Astrocyte (in vitro differentiated cells and primary cell): ENCODE data around the gene NEU1. TPM values are rescaled to one million over a fixed set of nuclear protein-coding genes. Genes with fewer than 3 reads are reported as not detected.

Experiments used
- DNase-seq: peaks from one replicate; pipeline ENCODE4 v3.0.0-alpha.2; 2010; ENCODE audit warnings: low read depth
- FAIRE-seq: peaks from 2 replicates; lab custom pipeline; 2011; peaks lifted over from hg19 to GRCh38; lab: Jason Lieb, UNC
- H2AFZ ChIP-seq: 2 replicates; pipeline ENCODE4 v1.6.0; 2012; ENCODE audit warnings: low read depth, low read length, inconsistent platforms
- H3K27ac ChIP-seq: 2 replicates; pipeline ENCODE4 v1.5.1; 2011; ENCODE audit warnings: low read depth, low read length, inconsistent platforms
- H3K27me3 ChIP-seq: 2 replicates; pipeline ENCODE4 v1.6.0; 2011; ENCODE audit warnings: low read length, inconsistent platforms; ENCODE audit not compliant: insufficient read depth
- H3K36me3 ChIP-seq: 2 replicates; pipeline ENCODE4 v1.5.1; 2011; ENCODE audit warnings: low read length, inconsistent platforms; ENCODE audit not compliant: insufficient read depth
- H3K4me1 ChIP-seq: 2 replicates; pipeline ENCODE4 v1.5.1; 2011; ENCODE audit warnings: low read length, inconsistent platforms; ENCODE audit not compliant: insufficient read depth
- H3K4me2 ChIP-seq: 2 replicates; pipeline ENCODE4 v1.6.0; 2012; ENCODE audit warnings: low read length, inconsistent platforms
- H3K4me3 ChIP-seq: 2 replicates; pipeline ENCODE4 v1.5.1; 2011; ENCODE audit warnings: low read depth, mild to moderate bottlenecking, low read length, inconsistent platforms; ENCODE audit not compliant: insufficient read depth
- H3K79me2 ChIP-seq: 2 replicates; pipeline ENCODE4 v1.6.0; 2012; ENCODE audit warnings: mild to moderate bottlenecking, low read length, inconsistent platforms; ENCODE audit not compliant: insufficient read depth
- H3K9ac ChIP-seq: 2 replicates; pipeline ENCODE4 v1.6.0; 2012; ENCODE audit warnings: mild to moderate bottlenecking, low read length, inconsistent platforms
- H3K9me3 ChIP-seq: 2 replicates; pipeline ENCODE4 v1.5.1; 2012; ENCODE audit warnings: low read depth, mild to moderate bottlenecking, low read length, inconsistent platforms; ENCODE audit not compliant: insufficient read depth
- H4K20me1 ChIP-seq: 2 replicates; pipeline ENCODE4 v1.6.0; 2012; ENCODE audit warnings: low read length, inconsistent platforms; ENCODE audit not compliant: insufficient read depth
- H3K27ac Mint-ChIP-seq: one replicate; pipeline ENCODE4 v1.8.0; 2021; ENCODE audit warnings: mild to moderate bottlenecking, mixed read lengths; ENCODE audit not compliant: unreplicated experiment
- H3K27me3 Mint-ChIP-seq: one replicate; pipeline ENCODE4 v1.8.0; 2021; ENCODE audit warnings: low read depth, mixed read lengths; ENCODE audit not compliant: unreplicated experiment
- H3K36me3 Mint-ChIP-seq: one replicate; pipeline ENCODE4 v1.8.0; 2021; ENCODE audit warnings: low read depth, mixed read lengths; ENCODE audit not compliant: unreplicated experiment
- H3K4me1 Mint-ChIP-seq: one replicate; pipeline ENCODE4 v1.8.0; 2021; ENCODE audit warnings: low read depth, mixed read lengths; ENCODE audit not compliant: unreplicated experiment
- H3K4me3 Mint-ChIP-seq: one replicate; pipeline ENCODE4 v1.8.0; 2021; ENCODE audit warnings: mild to moderate bottlenecking, moderate library complexity, mixed read lengths; ENCODE audit not compliant: unreplicated experiment
- H3K9me3 Mint-ChIP-seq: one replicate; pipeline ENCODE4 v1.8.0; 2021; ENCODE audit warnings: mild to moderate bottlenecking, mixed read lengths; ENCODE audit not compliant: unreplicated experiment
- EZH2 ChIP-seq: IDR thresholded peaks from 2 replicates; pipeline ENCODE4 v1.6.1; 2012; ENCODE audit warnings: mild to moderate bottlenecking, low read length, inconsistent platforms; ENCODE audit not compliant: insufficient read depth
- total RNA-seq: library from RNA; stranded (reverse); gene quantifications from 2 replicates; pipeline ENCODE4 v1.2.1, GENCODE V29; 2021
- TF ChIP-seq, protein P1 (sequence below): IDR thresholded peaks from 2 replicates; pipeline ENCODE4 v1.5.1; 2011; ENCODE audit warnings: low read depth, mild to moderate bottlenecking, inconsistent platforms, low read length, moderate library complexity; ENCODE audit not compliant: insufficient read depth

NEU1 gene
- total RNA-seq, 1 donor from 2014 or later = 47.3 TPM

DNA sequence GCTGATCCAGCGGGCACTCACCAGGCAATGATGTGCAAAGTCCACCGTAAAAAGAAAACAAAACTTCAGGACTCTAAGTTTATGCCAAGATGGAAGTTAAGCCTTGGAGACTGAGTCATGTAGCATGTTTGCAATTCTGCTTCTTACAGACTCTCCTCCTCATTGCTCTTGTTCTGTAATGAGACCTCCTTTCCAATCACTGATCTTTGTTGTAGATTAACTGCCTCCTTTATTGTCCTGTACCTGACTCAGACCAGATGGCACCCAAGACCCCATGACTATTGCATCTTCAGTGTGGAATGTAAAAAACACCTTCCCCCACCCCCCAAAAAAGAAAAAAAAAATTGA is 11.2 kb downstream of the NEU1 start:
- Mint-ChIP-seq H3K27me3 (no peaks in the 10 kb centered on the region), H3K4me1 (peaks cover 5% of the 10 kb centered on the region), H3K36me3 (peaks cover 8% of the 10 kb centered on the region), H3K4me3 (no peak overlapping the region), H3K27ac (no peak overlapping the region), H3K9me3 (no peaks in the 10 kb centered on the region)
- Histone ChIP-seq H2AFZ (no peak overlapping the region), H3K9me3 (no peaks in the 10 kb centered on the region), H3K36me3 (no peaks in the 10 kb centered on the region), H4K20me1 (no peaks in the 10 kb centered on the region), H3K4me1 (no peaks in the 10 kb centered on the region), H3K27me3 (no peaks in the 10 kb centered on the region), H3K79me2 (no peaks in the 10 kb centered on the region), H3K9ac (no peak overlapping the region), H3K4me3 (no peak overlapping the region), H3K27ac (no peak overlapping the region), H3K4me2 (no peak overlapping the region)
- DNase-seq (peak; percentile 43), FAIRE-seq (no peak)
- TF ChIP-seq, protein P1, sequence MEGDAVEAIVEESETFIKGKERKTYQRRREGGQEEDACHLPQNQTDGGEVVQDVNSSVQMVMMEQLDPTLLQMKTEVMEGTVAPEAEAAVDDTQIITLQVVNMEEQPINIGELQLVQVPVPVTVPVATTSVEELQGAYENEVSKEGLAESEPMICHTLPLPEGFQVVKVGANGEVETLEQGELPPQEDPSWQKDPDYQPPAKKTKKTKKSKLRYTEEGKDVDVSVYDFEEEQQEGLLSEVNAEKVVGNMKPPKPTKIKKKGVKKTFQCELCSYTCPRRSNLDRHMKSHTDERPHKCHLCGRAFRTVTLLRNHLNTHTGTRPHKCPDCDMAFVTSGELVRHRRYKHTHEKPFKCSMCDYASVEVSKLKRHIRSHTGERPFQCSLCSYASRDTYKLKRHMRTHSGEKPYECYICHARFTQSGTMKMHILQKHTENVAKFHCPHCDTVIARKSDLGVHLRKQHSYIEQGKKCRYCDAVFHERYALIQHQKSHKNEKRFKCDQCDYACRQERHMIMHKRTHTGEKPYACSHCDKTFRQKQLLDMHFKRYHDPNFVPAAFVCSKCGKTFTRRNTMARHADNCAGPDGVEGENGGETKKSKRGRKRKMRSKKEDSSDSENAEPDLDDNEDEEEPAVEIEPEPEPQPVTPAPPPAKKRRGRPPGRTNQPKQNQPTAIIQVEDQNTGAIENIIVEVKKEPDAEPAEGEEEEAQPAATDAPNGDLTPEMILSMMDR = no peak
- no peak for TF ChIP-seq EZH2

- TF ChIP-seq, protein P1 = no peak
- no peak for TF ChIP-seq EZH2
- no peak overlapping the region for H3K4me3 ChIP-seq
- H3K4me2 ChIP-seq = no peak overlapping the region
Observed at GRCh38 chr6:31850765-31851484, 11.7 kb downstream of the NEU1 start.

DNA sequence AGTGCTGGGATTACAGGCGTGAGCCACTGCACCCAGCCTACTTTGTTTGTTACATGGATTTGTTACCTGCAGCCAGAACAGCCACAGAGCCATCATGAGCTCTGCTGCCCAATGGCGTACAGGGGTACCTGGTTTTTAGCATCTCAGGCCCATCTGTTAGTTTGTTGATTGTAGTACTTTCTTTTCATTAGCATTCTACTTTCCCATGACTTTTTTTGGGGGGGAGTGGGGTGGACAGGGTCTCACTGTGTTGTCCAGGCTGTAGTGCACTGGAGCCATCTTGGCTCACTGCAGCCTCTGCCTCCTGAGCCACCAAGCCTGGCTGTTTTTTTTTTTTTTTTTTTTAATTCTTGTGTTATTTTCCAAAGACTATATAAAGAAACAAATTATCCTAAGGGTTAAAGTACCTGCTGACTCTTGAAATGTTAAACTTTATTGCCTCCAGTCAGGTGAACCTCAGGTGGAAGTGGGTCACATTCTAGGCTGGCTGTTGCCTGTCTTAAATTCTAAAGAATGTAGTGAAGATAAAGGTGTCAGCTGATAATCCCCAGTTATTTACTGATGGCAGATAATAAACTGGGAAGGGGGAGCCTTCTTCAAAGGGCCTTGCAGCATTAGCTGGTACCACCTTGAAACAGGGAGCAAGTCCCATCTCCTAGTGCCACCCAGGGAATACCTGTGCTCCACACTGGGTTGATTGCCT is 15.2 kb downstream of the NEU1 start:
- Histone ChIP-seq H3K27me3 (no peaks in the 10 kb centered on the region), H3K9ac (no peak overlapping the region), H3K4me1 (no peaks in the 10 kb centered on the region), H3K4me3 (no peak overlapping the region), H3K9me3 (no peaks in the 10 kb centered on the region), H3K4me2 (no peak overlapping the region), H3K79me2 (no peaks in the 10 kb centered on the region), H3K36me3 (no peaks in the 10 kb centered on the region), H3K27ac (no peak overlapping the region), H4K20me1 (no peaks in the 10 kb centered on the region), H2AFZ (no peak overlapping the region)
- Mint-ChIP-seq H3K27me3 (no peaks in the 10 kb centered on the region), H3K4me1 (peaks cover 5% of the 10 kb centered on the region), H3K36me3 (no peaks in the 10 kb centered on the region), H3K9me3 (no peaks in the 10 kb centered on the region), H3K4me3 (no peak overlapping the region), H3K27ac (no peak overlapping the region)
- TF ChIP-seq, protein P1 = no peak
- no peak for TF ChIP-seq EZH2
- FAIRE-seq (no peak), DNase-seq (no peak)

More at GRCh38 chr6:31850765-31851484, 11.7 kb downstream of the NEU1 start:
- Mint-ChIP-seq H3K27ac (no peak overlapping the region), H3K27me3 (no peaks in the 10 kb centered on the region), H3K4me3 (no peak overlapping the region), H3K9me3 (no peaks in the 10 kb centered on the region), H3K36me3 (peaks cover 8% of the 10 kb centered on the region), H3K4me1 (peaks cover 5% of the 10 kb centered on the region)
- H3K27ac ChIP-seq = no peak overlapping the region
- no peaks in the 10 kb centered on the region for H3K36me3 ChIP-seq
- H3K9ac ChIP-seq = no peak overlapping the region
- DNase-seq = no peak
- FAIRE-seq = no peak
- no peaks in the 10 kb centered on the region for H4K20me1 ChIP-seq
- no peak overlapping the region for H2AFZ ChIP-seq
- no peaks in the 10 kb centered on the region for H3K4me1 ChIP-seq
- H3K9me3 ChIP-seq = no peaks in the 10 kb centered on the region
- no peaks in the 10 kb centered on the region for H3K79me2 ChIP-seq
- H3K27me3 ChIP-seq = no peaks in the 10 kb centered on the region
